AG04449 (cell line): ENCODE results near the gene ANKMY1.

ENCODE experiments used
- CTCF ChIA-PET: fragments of 350-600 bp; formaldehyde crosslinking; extraction: SDS; loops from one replicate; lab custom pipeline; 2021; ENCODE audit warnings: antibody characterized with exemption; lab: Yijun Ruan, JAX
- POLR2A ChIA-PET: fragments of 400-600, 350-600 bp; formaldehyde crosslinking; extraction: SDS; loops from one replicate; lab custom pipeline; 2020; ENCODE audit warnings: antibody characterized with exemption, inconsistent platforms; lab: Yijun Ruan, JAX
- DNase-seq: peaks from one replicate; pipeline ENCODE4 v3.0.0-alpha.2; 2010; ENCODE audit warnings: low read depth, low spot score
- H3K4me3 ChIP-seq: 2 replicates; pipeline ENCODE4 v1.5.1; 2011; ENCODE audit warnings: low read depth, mild to moderate bottlenecking, control low read depth, low read length
- TF ChIP-seq, protein P1 (sequence below): IDR thresholded peaks from one replicate; pipeline ENCODE4 v1.5.1; 2011; ENCODE audit warnings: mild to moderate bottlenecking, moderate library complexity, low read length, control low read depth, inconsistent platforms; ENCODE audit not compliant: insufficient read depth; ENCODE audit errors: missing control alignments

Gene ANKMY1

GRCh38 chr2:240432430-240432819, 125.4 kb downstream of the ANKMY1 start:
- TF ChIP-seq, protein P1, sequence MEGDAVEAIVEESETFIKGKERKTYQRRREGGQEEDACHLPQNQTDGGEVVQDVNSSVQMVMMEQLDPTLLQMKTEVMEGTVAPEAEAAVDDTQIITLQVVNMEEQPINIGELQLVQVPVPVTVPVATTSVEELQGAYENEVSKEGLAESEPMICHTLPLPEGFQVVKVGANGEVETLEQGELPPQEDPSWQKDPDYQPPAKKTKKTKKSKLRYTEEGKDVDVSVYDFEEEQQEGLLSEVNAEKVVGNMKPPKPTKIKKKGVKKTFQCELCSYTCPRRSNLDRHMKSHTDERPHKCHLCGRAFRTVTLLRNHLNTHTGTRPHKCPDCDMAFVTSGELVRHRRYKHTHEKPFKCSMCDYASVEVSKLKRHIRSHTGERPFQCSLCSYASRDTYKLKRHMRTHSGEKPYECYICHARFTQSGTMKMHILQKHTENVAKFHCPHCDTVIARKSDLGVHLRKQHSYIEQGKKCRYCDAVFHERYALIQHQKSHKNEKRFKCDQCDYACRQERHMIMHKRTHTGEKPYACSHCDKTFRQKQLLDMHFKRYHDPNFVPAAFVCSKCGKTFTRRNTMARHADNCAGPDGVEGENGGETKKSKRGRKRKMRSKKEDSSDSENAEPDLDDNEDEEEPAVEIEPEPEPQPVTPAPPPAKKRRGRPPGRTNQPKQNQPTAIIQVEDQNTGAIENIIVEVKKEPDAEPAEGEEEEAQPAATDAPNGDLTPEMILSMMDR = no peak
- H3K4me3 ChIP-seq = no peak overlapping the region
- no peak for DNase-seq
- ChIA-PET POLR2A (no interaction called here), CTCF (interaction anchor here (0.9 to 1.7 kb wide), 2 partner anchors 200 to 282 kb away, joined by 4 to 6 read pairs; no protein-coding TSS in a partner anchor)

GRCh38 chr2:240431661-240432424, 125.9 kb downstream of the ANKMY1 start:
- ChIA-PET CTCF (interaction anchor here (0.9 to 1.7 kb wide), 3 partner anchors 200 to 281 kb away, joined by 3 to 6 read pairs (median 4); no protein-coding TSS in a partner anchor), POLR2A (no interaction called here)
- no peak for DNase-seq
- TF ChIP-seq, protein P1 = no peak
- no peak overlapping the region for H3K4me3 ChIP-seq

DNA sequence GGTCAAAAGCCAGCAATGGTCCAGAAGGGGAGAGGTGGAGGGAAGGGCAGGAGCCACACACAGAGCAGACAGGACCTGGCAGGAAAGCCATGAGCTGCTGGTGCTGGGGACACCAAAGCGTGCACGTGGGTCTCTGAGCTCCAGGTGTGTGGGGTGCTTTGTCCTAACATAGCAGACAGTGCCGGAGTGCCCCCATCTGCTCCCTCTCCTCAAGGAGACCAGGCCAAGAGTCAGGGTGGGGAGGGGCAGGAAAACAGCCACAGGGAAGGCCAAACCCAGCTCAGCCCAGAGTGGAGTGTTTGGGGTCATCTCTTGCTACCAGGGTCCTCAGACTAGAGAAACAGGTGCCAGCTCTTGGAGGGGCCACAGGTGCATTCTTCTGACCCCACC, 126.5 kb downstream of the ANKMY1 start:
- TF ChIP-seq, protein P1 = no peak
- H3K4me3 ChIP-seq = no peak overlapping the region
- ChIA-PET POLR2A (no interaction called here), CTCF (interaction anchor here (0.7 to 1.7 kb wide), 3 partner anchors 199 to 281 kb away, joined by 3 to 4 read pairs (median 3); no protein-coding TSS in a partner anchor)
- DNase-seq = no peak

GRCh38 chr2:240430595-240430994, 127.2 kb downstream of the ANKMY1 start:
- POLR2A ChIA-PET = no interaction called here
- CTCF ChIA-PET = interaction anchor here (0.7 to 1.4 kb wide), 2 partner anchors 198 to 212 kb away, joined by 3 read pairs; no protein-coding TSS in a partner anchor
- H3K4me3 ChIP-seq = no peak overlapping the region
- TF ChIP-seq, protein P1 = no peak
- DNase-seq = no peak

DNA sequence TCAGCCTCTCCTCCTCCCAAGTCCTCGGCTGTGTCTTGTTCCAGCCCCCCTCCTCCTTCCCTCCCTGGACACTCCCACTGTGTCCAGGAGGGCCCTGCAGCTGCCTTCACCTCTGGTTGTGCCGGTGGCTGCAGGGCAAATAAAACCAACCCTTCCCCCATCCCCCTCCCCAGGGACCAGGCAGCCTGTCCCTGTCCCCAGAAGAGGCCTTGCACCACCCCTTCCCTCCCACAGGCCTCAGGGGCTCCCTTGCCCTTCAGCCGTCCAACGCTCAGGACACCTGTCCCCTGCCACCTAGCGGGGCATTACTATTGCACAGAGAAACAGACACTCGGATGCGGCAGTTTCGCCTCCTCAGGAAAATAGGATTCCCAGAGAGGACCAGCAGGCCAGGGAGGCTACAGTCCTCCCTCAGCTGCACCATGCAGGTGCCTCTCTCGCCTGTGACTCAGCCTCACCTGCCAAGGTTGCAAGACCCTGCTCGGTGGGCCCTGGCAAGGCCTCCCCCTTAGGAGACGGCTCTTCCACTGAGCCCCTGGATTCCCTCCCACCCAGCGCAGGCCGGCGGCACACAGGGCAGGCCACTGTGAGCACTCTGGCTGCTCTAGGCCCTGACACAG, 127.8 kb downstream of the ANKMY1 start:
- POLR2A ChIA-PET = no interaction called here
- CTCF ChIA-PET = no interaction called here
- TF ChIP-seq, protein P1 = no peak
- H3K4me3 ChIP-seq = no peak overlapping the region
- DNase-seq = no peak
